Gastroesophageal sphincter (tissue), 3 donors: Measurements from ENCODE around the gene LMNTD1.

Experiments
- CTCF ChIP-seq, 4 experiments: fragments of 200-600 bp in 2 of 4; fragments of 450-650 bp in 2 of 4; sonication (generic) in 1 of 4; IDR thresholded peaks; one replicate each; pipeline ENCODE4 v1.5.1; 2017 to 2019; ENCODE audit warnings: antibody characterized with exemption in 4 of 4, mild to moderate bottlenecking in 2 of 4, moderate library complexity in 2 of 4
- EP300 ChIP-seq: sonication (generic); formaldehyde crosslinking; IDR thresholded peaks from one replicate; pipeline ENCODE4 v1.6.1; 2017; ENCODE audit warnings: antibody characterized with exemption, mild to moderate bottlenecking

GRCh38 chr12:25521625-25522256 lies 31.3 kb downstream of the LMNTD1 start:
- TF ChIP-seq CTCF (IDR thresholded peaks at IDR 0.05) (no peak), EP300 (no peak)
